ENCODE results near the gene AQP3. TPM values are rescaled to one million over a fixed set of nuclear protein-coding genes. Genes with fewer than 3 reads are reported as not detected.

AQP3 gene
- total and polyA plus RNA-seq, 2 of the 13 experiments (the other 11 are each of a cell fraction or from before 2014, with no cell fraction given) = 1.4 to 5.5 TPM

DNA sequence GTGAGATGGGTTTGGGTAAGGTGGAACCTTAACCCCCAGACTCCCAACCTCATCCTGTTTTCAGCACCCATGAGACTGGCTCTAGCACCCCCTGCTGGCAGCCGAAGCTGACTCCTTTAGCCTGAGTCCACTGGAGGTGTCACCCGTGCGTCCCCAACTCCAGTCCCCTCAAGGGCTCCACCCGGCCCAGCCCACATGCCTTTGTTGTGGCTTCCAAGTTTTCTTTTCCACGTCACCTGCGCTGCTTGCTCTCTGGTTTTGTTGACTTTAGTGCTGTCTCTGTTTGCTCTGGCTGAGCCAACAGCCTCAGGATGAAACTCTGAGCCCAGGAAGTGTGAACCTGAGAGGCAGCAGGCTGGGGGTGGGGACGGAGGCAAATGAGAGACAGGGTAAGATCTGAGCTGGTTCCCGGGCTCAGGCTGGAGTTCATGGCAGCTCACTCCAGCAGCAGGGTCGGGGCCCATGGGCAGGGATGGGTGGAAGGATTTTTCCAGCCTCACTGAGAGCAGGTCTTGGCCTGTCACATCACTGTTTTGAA is 31.8 kb downstream of the AQP3 start (continued):
- TF ChIP-seq ZNF441 (CRISPR knock-in tag; IDR thresholded peaks at IDR 0.05; ENCODE audit: borderline replicate concordance) = peak; percentile 94
- peak; percentile 98 for TF ChIP-seq PHF21A (CRISPR knock-in tag; IDR thresholded peaks at IDR 0.05)
- TF ChIP-seq, protein P1, sequence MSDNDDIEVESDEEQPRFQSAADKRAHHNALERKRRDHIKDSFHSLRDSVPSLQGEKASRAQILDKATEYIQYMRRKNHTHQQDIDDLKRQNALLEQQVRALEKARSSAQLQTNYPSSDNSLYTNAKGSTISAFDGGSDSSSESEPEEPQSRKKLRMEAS (IDR thresholded peaks at IDR 0.05) = peak; percentile 91
- TF ChIP-seq KLF11 (CRISPR knock-in tag; IDR thresholded peaks at IDR 0.05) = 0 out of 2 replicates have a peak, but pooled peaks have one; percentile 78
- 0 out of 2 replicates have a peak, but pooled peaks have one; percentile 82 for TF ChIP-seq ZFP90 (CRISPR knock-in tag; IDR thresholded peaks at IDR 0.05; ENCODE audit: borderline replicate concordance)
- peak; percentile 85; the same call in 1 of the 2 replicates for TF ChIP-seq ARHGAP35 (CRISPR knock-in tag; IDR thresholded peaks at IDR 0.05; ENCODE audit: borderline replicate concordance)
- TF ChIP-seq ERF (CRISPR knock-in tag; IDR thresholded peaks at IDR 0.05) = peak; percentile 97
- peak; percentile 99 for TF ChIP-seq SKI (IDR thresholded peaks at IDR 0.05; ENCODE audit: partially characterized antibody)
- TF ChIP-seq, protein P2, sequence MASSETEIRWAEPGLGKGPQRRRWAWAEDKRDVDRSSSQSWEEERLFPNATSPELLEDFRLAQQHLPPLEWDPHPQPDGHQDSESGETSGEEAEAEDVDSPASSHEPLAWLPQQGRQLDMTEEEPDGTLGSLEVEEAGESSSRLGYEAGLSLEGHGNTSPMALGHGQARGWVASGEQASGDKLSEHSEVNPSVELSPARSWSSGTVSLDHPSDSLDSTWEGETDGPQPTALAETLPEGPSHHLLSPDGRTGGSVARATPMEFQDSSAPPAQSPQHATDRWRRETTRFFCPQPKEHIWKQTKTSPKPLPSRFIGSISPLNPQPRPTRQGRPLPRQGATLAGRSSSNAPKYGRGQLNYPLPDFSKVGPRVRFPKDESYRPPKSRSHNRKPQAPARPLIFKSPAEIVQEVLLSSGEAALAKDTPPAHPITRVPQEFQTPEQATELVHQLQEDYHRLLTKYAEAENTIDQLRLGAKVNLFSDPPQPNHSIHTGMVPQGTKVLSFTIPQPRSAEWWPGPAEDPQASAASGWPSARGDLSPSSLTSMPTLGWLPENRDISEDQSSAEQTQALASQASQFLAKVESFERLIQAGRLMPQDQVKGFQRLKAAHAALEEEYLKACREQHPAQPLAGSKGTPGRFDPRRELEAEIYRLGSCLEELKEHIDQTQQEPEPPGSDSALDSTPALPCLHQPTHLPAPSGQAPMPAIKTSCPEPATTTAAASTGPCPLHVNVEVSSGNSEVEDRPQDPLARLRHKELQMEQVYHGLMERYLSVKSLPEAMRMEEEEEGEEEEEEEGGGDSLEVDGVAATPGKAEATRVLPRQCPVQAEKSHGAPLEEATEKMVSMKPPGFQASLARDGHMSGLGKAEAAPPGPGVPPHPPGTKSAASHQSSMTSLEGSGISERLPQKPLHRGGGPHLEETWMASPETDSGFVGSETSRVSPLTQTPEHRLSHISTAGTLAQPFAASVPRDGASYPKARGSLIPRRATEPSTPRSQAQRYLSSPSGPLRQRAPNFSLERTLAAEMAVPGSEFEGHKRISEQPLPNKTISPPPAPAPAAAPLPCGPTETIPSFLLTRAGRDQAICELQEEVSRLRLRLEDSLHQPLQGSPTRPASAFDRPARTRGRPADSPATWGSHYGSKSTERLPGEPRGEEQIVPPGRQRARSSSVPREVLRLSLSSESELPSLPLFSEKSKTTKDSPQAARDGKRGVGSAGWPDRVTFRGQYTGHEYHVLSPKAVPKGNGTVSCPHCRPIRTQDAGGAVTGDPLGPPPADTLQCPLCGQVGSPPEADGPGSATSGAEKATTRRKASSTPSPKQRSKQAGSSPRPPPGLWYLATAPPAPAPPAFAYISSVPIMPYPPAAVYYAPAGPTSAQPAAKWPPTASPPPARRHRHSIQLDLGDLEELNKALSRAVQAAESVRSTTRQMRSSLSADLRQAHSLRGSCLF (CRISPR knock-in tag; IDR thresholded peaks at IDR 0.05; ENCODE audit: borderline replicate concordance) = no peak
- TF ChIP-seq, protein P3, sequence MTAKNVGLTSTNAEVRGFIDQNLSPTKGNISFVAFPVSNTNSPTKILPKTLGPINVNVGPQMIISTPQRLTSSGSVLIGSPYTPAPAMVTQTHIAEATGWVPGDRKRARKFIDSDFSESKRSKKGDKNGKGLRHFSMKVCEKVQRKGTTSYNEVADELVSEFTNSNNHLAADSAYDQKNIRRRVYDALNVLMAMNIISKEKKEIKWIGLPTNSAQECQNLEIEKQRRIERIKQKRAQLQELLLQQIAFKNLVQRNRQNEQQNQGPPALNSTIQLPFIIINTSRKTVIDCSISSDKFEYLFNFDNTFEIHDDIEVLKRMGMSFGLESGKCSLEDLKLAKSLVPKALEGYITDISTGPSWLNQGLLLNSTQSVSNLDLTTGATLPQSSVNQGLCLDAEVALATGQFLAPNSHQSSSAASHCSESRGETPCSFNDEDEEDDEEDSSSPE (CRISPR knock-in tag; IDR thresholded peaks at IDR 0.05) = peak; percentile 67; the same call in 1 of the 2 replicates
- TF ChIP-seq, protein P4, sequence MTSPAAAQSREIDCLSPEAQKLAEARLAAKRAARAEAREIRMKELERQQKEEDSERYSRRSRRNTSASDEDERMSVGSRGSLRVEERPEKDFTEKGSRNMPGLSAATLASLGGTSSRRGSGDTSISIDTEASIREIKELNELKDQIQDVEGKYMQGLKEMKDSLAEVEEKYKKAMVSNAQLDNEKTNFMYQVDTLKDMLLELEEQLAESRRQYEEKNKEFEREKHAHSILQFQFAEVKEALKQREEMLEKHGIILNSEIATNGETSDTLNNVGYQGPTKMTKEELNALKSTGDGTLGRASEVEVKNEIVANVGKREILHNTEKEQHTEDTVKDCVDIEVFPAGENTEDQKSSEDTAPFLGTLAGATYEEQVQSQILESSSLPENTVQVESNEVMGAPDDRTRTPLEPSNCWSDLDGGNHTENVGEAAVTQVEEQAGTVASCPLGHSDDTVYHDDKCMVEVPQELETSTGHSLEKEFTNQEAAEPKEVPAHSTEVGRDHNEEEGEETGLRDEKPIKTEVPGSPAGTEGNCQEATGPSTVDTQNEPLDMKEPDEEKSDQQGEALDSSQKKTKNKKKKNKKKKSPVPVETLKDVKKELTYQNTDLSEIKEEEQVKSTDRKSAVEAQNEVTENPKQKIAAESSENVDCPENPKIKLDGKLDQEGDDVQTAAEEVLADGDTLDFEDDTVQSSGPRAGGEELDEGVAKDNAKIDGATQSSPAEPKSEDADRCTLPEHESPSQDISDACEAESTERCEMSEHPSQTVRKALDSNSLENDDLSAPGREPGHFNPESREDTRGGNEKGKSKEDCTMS (CRISPR knock-in tag; conservative IDR thresholded peaks at IDR 0.05) = no peak
- no peak for TF ChIP-seq ZNF17 (CRISPR knock-in tag; IDR thresholded peaks at IDR 0.05)
- TF ChIP-seq, protein P5, sequence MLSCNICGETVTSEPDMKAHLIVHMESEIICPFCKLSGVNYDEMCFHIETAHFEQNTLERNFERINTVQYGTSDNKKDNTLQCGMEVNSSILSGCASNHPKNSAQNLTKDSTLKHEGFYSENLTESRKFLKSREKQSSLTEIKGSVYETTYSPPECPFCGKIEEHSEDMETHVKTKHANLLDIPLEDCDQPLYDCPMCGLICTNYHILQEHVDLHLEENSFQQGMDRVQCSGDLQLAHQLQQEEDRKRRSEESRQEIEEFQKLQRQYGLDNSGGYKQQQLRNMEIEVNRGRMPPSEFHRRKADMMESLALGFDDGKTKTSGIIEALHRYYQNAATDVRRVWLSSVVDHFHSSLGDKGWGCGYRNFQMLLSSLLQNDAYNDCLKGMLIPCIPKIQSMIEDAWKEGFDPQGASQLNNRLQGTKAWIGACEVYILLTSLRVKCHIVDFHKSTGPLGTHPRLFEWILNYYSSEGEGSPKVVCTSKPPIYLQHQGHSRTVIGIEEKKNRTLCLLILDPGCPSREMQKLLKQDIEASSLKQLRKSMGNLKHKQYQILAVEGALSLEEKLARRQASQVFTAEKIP (CRISPR knock-in tag; IDR thresholded peaks at IDR 0.05; ENCODE audit: borderline replicate concordance) = no peak
- TF ChIP-seq, protein P6, sequence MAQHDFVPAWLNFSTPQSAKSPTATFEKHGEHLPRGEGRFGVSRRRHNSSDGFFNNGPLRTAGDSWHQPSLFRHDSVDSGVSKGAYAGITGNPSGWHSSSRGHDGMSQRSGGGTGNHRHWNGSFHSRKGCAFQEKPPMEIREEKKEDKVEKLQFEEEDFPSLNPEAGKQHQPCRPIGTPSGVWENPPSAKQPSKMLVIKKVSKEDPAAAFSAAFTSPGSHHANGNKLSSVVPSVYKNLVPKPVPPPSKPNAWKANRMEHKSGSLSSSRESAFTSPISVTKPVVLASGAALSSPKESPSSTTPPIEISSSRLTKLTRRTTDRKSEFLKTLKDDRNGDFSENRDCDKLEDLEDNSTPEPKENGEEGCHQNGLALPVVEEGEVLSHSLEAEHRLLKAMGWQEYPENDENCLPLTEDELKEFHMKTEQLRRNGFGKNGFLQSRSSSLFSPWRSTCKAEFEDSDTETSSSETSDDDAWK (CRISPR knock-in tag; IDR thresholded peaks at IDR 0.05) = no peak
- peak; percentile 66; the same call in 1 of the 2 replicates for TF ChIP-seq ZFP82 (CRISPR knock-in tag; IDR thresholded peaks at IDR 0.05; ENCODE audit: borderline replicate concordance)
- TF ChIP-seq SUZ12 (IDR thresholded peaks at IDR 0.05; ENCODE audit: low read depth, low read length) = no peak
- peak; percentile 97 for TF ChIP-seq HNF4A (CRISPR knock-in tag; IDR thresholded peaks at IDR 0.05)
- no peak; the same call in 1 of the 2 replicates for TF ChIP-seq DNMT1 (CRISPR knock-in tag; IDR thresholded peaks at IDR 0.05)

All from HepG2 (cell line).